Measurements from ENCODE around the gene PXDC1.
"Not testable (repeated sequence)": the region's sequence is repeated elsewhere in the genome, so short reads cannot be mapped to it uniquely, and the experiment has no call there.

PXDC1 gene

DNA sequence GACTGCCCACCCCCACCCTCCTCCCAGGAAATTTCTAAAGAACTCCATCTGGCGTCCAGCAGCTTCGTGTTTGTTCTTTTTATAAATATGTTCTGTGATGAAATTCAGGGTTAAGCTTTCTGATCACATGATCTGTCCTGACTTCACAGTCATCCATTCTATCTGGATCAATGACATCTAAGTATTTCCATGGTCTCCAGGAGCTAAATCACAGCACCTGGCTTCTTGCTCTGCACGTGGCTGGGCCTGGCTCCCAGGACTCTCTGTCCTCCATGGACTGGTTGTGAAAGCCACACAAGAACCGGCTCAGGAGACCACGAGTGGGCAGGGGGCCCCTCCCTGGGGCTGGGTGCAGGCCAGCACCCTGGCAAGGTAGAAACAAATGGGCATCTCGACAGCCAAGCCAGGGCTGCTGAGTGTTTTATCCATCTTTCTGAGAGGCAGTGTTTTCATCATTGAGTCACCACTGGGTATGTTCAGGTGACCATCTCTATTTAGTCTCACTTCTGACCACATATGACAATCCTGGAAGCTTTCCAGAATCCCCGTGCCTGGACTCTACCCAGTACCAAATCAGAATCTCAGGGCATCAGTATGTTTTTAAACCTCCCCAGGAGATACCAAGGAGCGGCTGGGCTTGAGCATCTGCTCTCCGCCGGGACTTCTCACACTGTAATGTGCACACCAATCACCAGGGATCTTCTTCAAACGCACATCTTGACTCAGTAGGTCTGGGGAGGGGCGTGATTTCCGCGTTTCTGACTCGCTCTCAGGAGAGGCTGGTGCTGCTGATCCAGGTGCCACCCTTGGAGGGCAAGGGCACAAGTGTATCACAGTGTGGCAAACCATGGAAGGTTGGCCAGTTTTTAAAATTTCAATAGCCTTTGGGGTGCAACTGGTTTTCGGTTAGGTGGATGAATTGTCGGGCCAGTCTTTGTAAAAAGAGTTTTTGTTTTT, 31.6 kb upstream of the PXDC1 start:
- DNase-seq, result no peak

- DNase-seq, result no peak
These were observed 30.0 kb upstream of the PXDC1 start for GRCh38 chr6:3781504-3781903.

GRCh38 chr6:3779574-3779849, 28.0 kb upstream of the PXDC1 start:
- DNase-seq, result no peak

DNA sequence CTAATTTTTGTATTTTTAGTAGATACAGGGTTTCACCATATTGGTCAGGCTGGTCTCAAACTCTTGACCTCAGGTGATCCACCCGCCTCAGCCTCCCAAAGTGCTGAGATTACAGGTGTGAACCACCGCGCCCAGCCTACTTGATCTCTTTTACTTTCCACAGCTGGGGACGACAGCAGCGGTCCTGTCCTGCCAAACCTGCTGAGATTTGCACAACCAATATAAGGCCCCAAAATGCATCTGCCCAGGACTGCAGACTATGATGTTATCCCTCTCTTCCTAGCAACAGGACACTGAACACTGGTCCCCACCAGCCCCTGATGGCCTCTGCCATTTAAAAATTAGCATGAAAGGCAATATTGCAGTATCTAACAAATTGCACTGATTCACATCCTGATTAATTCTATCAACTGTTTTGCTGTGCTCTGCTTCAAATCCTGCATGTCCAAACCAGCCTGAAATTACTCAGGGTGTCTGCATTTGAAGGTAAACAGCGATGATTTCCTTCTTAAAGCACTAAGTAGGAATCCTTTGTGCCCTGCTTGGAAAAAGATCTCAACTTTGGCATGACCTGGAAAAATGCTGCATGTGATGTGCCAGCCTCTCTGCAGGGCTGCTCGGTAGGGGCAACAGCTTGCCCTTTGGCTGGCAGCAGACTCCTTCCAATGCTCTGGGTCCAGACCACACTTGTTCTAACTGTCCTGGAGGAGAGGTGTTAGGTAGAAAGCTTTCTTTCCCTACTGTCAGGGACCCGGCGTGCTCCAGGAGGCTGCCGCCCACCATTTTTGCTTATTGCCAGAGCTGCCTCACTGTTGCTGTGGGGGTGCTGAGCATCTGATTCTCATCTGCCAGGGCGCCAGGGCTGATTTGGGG, 27.4 kb upstream of the PXDC1 start:
- no peak for DNase-seq

DNA sequence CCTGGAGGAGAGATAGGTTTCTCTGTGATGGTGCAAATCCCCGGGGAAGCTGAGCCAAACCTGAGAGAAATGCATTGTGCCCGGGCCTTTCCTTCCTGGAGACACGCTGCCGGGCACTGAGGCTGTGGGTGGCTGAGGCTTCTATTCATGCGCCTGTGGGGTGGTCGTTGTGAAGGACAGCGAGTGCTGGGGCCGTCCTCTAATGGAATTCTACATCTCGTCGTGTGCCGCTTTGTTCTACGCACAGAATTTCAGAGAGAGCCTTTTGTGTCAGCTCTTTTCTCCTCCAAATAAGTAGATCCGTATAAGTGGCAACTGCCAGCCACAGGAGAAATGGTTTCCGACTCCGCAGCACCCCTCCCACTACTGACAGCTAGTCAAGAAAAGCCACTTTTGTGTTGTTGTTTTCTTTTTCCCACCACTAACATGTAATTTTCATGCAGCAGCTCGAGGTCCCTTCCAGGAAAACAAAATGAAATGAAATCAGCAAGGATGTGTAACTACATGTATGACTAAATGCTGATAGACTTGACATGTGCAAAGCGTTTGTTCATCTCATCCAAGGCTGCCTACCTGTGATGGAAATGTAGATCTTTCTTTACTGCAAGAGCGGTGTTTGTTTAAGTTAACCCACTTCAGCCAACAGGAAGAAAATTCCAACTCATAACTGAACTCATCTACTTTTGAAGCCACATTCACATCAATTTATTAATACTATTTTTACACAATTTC, 26.4 kb upstream of the PXDC1 start:
- DNase-seq, result no peak

DNA sequence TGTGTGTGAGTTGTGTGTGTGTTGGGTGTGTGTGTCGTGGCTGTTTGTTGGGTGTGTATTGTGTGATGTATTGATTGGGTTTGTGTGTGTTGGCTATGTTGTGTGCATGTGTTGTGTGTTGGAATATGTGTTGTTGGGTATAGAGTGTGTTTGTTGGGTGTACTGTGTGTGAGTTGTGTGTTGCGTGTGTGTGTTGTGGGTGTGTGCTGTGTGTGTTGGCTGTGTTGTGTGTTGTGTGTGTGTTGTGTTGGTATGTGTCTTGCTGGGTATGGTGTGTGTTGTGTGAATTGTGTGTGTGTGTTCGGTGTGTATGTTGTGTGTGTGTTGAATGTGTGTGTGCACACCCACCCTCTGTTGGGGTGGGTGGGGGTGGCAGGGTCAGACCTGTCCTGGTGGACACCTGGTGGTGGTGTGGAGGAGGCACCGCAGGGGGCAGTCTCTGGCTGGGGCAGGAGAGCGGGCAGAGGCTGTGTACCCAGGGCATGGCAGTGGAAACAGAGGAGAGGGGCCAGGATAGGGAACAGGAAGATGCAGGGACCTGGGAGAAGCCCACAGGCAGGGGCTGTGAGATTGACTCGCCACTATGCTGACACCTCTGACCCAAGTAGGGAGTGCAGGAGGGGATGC, 25.5 kb upstream of the PXDC1 start:
- peak; percentile 13 for DNase-seq

DNA sequence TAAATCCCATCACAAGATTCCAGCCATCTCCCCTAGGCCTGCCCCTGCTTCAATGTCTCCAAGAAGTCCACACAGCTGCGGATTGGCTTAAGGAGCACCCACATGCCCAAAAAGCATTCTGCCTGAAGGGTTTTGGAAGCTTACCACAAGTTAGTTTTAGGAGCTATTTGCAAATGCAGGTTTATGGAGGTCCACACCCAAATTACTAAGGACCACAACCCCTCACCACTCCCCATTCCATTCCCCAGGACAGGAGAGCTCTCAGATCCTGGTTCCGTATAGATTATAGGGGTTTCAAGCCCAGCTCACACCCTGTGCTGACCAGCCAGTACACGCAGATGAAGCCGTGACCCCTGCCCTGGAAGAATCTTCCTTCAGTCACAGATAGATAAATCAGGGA, 24.3 kb upstream of the PXDC1 start:
- no peak for DNase-seq

- no peak for DNase-seq
These were observed 23.9 kb upstream of the PXDC1 start for GRCh38 chr6:3775386-3775785.

DNA sequence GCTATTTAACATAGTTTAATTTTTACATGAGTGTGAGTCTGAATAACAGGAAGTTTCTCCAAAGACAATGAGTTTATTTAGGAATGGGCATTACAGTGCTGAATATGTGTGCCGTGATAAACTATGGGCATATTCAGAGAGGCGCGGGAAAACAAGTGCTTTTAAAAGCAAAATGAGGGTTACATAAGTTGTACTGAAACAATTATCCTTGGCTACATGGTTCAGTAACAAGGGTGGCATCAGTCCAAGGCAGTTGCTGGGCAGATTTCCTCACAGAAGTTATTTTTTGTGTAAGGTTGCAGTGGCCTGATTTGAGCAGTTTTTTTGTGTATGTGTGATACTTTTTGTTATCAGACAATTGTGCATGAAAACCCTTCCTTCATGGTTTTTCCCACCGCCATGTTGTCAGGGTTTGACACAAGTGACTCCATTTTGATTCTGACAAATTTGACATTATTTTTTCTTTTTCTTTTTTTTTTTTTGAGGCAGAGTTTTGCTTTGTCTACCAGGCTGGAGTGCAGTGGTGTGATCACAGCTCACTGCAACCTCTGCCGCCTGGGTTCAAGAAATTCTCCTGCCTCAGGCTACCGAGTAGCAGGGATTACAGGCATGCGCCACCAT, 22.3 kb upstream of the PXDC1 start:
- DNase-seq, result no peak

- not testable (repeated sequence) for DNase-seq
These were observed 20.9 kb upstream of the PXDC1 start for GRCh38 chr6:3772127-3772999.

- DNase-seq, result no peak
These were observed 20.0 kb upstream of the PXDC1 start for GRCh38 chr6:3771407-3772011.

DNA sequence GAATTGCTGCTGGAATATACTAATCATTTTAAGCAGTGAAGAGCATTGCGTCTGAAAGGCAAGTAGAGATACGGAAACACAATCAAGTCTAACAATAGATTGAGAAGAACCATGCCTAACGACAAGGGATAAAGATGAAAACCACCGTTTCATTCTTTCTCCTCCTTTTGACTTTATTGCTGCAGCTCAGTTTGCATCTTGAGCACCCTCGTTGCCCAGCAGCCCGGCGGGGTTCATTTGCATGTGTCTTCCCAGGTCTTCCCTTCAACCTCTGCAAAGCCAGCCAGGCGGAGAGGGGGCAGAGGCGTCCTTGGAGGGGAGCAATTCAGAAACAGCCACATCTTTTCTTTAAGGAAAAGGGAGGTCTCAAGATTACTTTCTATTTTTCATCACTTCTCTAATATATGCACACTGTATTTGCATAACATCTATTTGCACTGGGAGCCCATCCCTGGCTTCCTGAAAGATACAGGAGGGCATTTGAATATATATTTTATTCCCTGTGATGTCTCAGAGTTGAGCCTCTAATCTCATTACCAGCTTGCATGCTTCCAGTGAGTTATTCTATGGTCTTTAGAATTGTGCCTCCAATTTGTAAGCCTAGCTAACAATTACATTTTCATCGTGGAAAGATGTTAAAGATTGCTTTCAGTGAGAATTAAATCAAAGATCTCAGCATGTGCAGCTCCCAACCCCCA, 18.7 kb upstream of the PXDC1 start:
- no peak for DNase-seq

DNA sequence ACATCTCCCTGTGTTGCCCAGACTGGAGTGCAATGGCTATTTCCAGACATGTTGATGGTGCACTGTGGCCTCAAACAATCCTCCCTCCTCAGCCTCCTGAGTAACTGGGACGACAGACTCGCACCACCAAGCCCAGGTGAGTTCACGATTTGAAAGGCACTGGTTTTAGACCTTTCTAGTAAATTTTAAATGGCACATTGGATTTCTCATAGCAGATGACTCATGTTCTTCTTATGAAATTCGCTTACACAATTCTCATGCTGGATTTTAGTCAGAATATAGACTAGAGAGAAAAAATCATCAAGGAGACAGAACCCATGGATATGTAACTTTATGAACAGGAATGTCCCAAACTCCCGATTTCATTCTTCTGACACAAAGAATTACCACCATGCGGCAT, 18.1 kb upstream of the PXDC1 start:
- DNase-seq, result no peak

DNA sequence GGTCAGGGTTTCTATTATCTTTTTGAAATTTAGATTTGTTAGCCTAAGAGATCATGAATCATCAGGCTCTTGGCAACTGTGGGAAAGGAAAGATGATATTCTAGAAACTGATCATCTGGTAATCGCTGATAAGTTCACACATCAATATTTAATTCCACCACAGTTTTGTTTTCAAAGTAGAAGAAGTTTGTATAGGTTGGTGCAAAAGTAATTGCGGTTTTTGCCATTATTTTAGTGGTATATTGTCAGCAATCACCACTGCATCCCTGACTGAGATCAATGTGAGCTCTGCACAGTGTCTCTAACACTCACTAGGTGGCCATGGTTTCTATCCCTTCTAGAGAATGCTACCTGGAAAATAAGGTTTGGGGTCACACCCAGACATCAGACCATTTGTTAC, 17.0 kb upstream of the PXDC1 start:
- DNase-seq, result no peak

GRCh38 chr6:3767483-3767882, 16.0 kb upstream of the PXDC1 start:
- DNase-seq, result not testable (repeated sequence)

- DNase-seq, result no peak
These were observed 14.7 kb upstream of the PXDC1 start for GRCh38 chr6:3766214-3766613.

DNA sequence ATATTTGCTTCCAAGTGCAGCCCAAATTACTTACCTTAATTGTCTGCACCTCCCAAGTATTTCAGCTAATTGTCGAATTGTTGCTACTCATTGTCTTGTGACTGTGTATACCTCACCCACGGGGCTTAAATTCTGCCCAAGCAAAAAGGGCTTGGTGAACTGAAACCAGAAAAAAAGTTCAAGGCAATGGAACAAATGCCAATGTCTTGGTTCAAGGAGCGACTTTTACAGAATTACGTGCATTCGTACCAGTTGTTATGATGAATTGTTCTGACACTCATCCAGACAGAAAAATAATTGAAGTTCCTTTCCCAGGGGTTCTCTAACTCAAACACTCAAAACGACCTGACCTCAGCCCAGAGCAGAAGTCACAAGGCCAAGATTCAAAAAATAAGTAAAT, 13.9 kb upstream of the PXDC1 start:
- DNase-seq, result no peak

DNA sequence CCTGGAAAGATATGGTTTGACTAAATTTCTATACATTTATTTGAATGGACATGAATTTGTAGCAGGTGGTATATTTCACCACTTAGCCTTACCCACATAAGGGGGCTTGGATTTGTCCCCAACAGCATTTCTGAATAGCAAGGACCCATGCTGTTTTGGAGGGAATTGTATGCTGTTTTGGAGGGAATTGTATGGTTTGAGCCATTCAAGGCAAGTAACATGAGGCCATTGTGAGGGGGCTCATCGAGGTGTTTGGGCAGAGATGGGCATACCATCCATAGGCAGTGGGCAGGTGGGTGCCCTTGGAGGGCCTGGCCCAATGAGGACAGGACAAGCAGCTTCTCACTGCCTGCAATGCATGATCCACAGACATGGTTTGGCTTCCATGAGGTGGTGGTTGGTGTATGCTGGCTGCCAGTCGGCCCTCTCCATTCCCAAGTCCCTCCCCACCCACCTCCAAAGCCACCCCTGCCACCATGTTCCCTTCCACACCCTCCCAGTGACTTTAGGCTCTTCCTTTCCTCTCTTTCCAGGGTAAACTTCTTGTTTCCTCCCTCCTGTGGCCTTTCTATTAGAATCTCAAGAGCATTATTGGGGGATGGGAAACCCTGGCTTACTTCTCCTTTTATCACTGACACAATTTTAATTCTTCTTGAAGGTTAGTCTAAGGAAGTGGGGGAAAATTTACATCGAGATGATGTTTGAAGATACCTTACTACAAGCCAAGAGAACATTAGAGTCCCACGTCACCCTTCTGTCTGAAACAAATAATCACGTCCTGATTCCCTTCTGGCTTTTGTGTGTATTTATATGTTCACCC, 13.2 kb upstream of the PXDC1 start:
- DNase-seq, result no peak

GRCh38 chr6:3762852-3763251, 11.3 kb upstream of the PXDC1 start:
- no peak for DNase-seq
